Left ventricle myocardium inferior (tissue), 1 donor: Measurements from ENCODE around the gene FBXL12. TPM values are rescaled to one million over a fixed set of nuclear protein-coding genes. Genes with fewer than 3 reads are reported as not detected.

ENCODE experiments used
- DNase-seq: peaks from one replicate; pipeline ENCODE4 v3.0.0-alpha.2; 2020
- H3K27ac ChIP-seq: fragments of 200-600 bp; replicated peaks from 2 replicates; pipeline ENCODE4 v1.8.0; 2021
- H3K27me3 ChIP-seq: fragments of 200-600 bp; 2 replicates; pipeline ENCODE4 v1.8.0; 2021; ENCODE audit warnings: low read depth
- H3K36me3 ChIP-seq: fragments of 200-600 bp; 2 replicates; pipeline ENCODE4 v1.8.0; 2021
- H3K4me1 ChIP-seq: fragments of 200-600 bp; 2 replicates; pipeline ENCODE4 v1.8.0; 2021
- H3K4me3 ChIP-seq: fragments of 200-600 bp; 2 replicates; pipeline ENCODE4 v1.8.0; 2021; ENCODE audit warnings: mild to moderate bottlenecking, moderate library complexity
- H3K9me3 ChIP-seq: fragments of 200-600 bp; replicated peaks from 2 replicates; pipeline ENCODE4 v1.8.0; 2021
- CTCF ChIP-seq: fragments of 200-600 bp; IDR thresholded peaks from 2 replicates; pipeline ENCODE4 v1.8.0; 2021; ENCODE audit warnings: antibody characterized with exemption, mild to moderate bottlenecking, borderline replicate concordance
- intact Hi-C: fragments of 100-400 bp; cut with micrococcal nuclease; formaldehyde crosslinking; loops from one replicate; pipeline ENCODE4 v1.11.0; 2022
- total RNA-seq: library from RNA; stranded (reverse); fragmentation: NEBNext Ultra II Directional; extraction: Animal tissue kit (Norgen Biotek cat#: 25700); gene quantifications from one replicate; pipeline ENCODE4 v1.2.1, GENCODE V29; 2021
- donor health status: DM: no; HTN: yes; CAD: no; lungs with severe emphysema.

Gene FBXL12
- total RNA-seq, 1 donor from 2014 or later = 10.0 TPM

- intact Hi-C loops = no loop called here
- Histone ChIP-seq H3K27me3 (no peaks in the 10 kb centered on the region), H3K36me3 (peaks cover 16% of the 10 kb centered on the region), H3K27ac (no peak overlapping the region), H3K9me3 (no peaks in the 10 kb centered on the region), H3K4me3 (no peak overlapping the region), H3K4me1 (no peaks in the 10 kb centered on the region)
- TF ChIP-seq CTCF = no peak
- no peak for DNase-seq
Observed at GRCh38 chr19:9854282-9854846, 35.5 kb upstream of the FBXL12 start.

GRCh38 chr19:9850235-9850959, 31.5 kb upstream of the FBXL12 start:
- no peaks in the 10 kb centered on the region for H3K9me3 ChIP-seq
- no peak overlapping the region for H3K27ac ChIP-seq
- H3K27me3 ChIP-seq = no peaks in the 10 kb centered on the region
- no peak for DNase-seq
- peaks cover 12% of the 10 kb centered on the region for H3K4me1 ChIP-seq
- no peak for TF ChIP-seq CTCF
- peaks cover 48% of the 10 kb centered on the region for H3K36me3 ChIP-seq
- no peak overlapping the region for H3K4me3 ChIP-seq
- intact Hi-C loops = no loop called here

- Histone ChIP-seq H3K4me1 (peaks cover 12% of the 10 kb centered on the region), H3K36me3 (peaks cover 51% of the 10 kb centered on the region), H3K27ac (no peak overlapping the region), H3K4me3 (no peak overlapping the region), H3K9me3 (no peaks in the 10 kb centered on the region), H3K27me3 (no peaks in the 10 kb centered on the region)
- no peak for DNase-seq
- intact Hi-C loops = no loop called here
- TF ChIP-seq CTCF = no peak
Observed at GRCh38 chr19:9849791-9850190, 30.9 kb upstream of the FBXL12 start.

GRCh38 chr19:9848762-9849161, 29.9 kb upstream of the FBXL12 start:
- DNase-seq = no peak
- Histone ChIP-seq H3K36me3 (peaks cover 62% of the 10 kb centered on the region), H3K4me1 (peaks cover 12% of the 10 kb centered on the region), H3K4me3 (no peak overlapping the region), H3K9me3 (peaks cover 4% of the 10 kb centered on the region), H3K27ac (no peak overlapping the region), H3K27me3 (no peaks in the 10 kb centered on the region)
- TF ChIP-seq CTCF = no peak
- intact Hi-C loops = no loop called here

GRCh38 chr19:9848060-9848459, 29.2 kb upstream of the FBXL12 start:
- Histone ChIP-seq H3K27me3 (no peaks in the 10 kb centered on the region), H3K4me3 (no peak overlapping the region), H3K27ac (no peak overlapping the region), H3K9me3 (peaks cover 8% of the 10 kb centered on the region), H3K36me3 (peaks cover 69% of the 10 kb centered on the region), H3K4me1 (peaks cover 14% of the 10 kb centered on the region)
- DNase-seq = no peak
- TF ChIP-seq CTCF = peak; percentile 37
- intact Hi-C loops = no loop called here
